Endothelial cell of umbilical vein (primary cell): ENCODE results near the gene SH3GL1. TPM values are rescaled to one million over a fixed set of nuclear protein-coding genes. Genes with fewer than 3 reads are reported as not detected.

Experiments used
- BruUV-seq: library from RNA; stranded (reverse); fragments of 400-500 nt; replicated peaks from 2 replicates; lab custom pipeline; 2021; lab: Mats Ljungman, UMichigan
- CTCF ChIA-PET: fragments of 300-600, 350-600 bp; sonication (Branson Sonifier 250); formaldehyde crosslinking; loops from one replicate; lab custom pipeline; 2021; ENCODE audit warnings: antibody characterized with exemption, inconsistent platforms; lab: Charles Lee
- POLR2A ChIA-PET: fragments of 300-600, 350-600 bp; sonication (Branson Sonifier 250); formaldehyde crosslinking; loops from one replicate; lab custom pipeline; 2021; ENCODE audit warnings: antibody characterized with exemption, inconsistent platforms; lab: Charles Lee
- DNase-seq: peaks from one replicate; pipeline ENCODE4 v3.0.0-alpha.2; 2011; ENCODE audit warnings: low read depth, low spot score
- FAIRE-seq: peaks from 2 replicates; lab custom pipeline; 2011; peaks lifted over from hg19 to GRCh38; lab: Jason Lieb, UNC
- H2AFZ ChIP-seq: 2 replicates; pipeline ENCODE4 v1.6.0; 2012; ENCODE audit warnings: low read depth, low read length, control low read depth, inconsistent platforms
- H3K27ac ChIP-seq: 2 replicates; pipeline ENCODE4 v1.5.1; 2011; ENCODE audit warnings: low read depth, mild to moderate bottlenecking, control low read depth, low read length, moderate library complexity; ENCODE audit not compliant: insufficient read depth
- H3K27me3 ChIP-seq, 2 experiments: 2 replicates each; pipeline versions ENCODE4 v1.6.0 to v1.6.1; 2011; ENCODE audit warnings: low read length in 2 of 2, mixed read lengths in 1 of 2; ENCODE audit not compliant: control insufficient read depth in 2 of 2, insufficient read depth in 2 of 2
- H3K36me3 ChIP-seq, 2 experiments: 2 replicates in 1 of 2; 3 replicates in 1 of 2; pipeline ENCODE4 v1.5.1; 2011; ENCODE audit warnings: low read length in 2 of 2, mild to moderate bottlenecking in 1 of 2, moderate library complexity in 1 of 2; ENCODE audit not compliant: control insufficient read depth in 2 of 2, insufficient read depth in 2 of 2; ENCODE audit errors: extremely low read depth in 1 of 2
- H3K4me1 ChIP-seq: 3 replicates; pipeline ENCODE4 v1.5.1; 2011; ENCODE audit warnings: mild to moderate bottlenecking, low read length; ENCODE audit not compliant: control insufficient read depth, insufficient read depth; ENCODE audit errors: extremely low read depth
- H3K4me2 ChIP-seq: 2 replicates; pipeline ENCODE4 v1.6.1; 2011; ENCODE audit warnings: low read length, control low read depth, mixed read lengths; ENCODE audit not compliant: insufficient read depth
- H3K4me3 ChIP-seq, 3 experiments: fragments of 200-600 bp in 1 of 3; sonication (generic), shearing (Covaris generic) in 1 of 3; replicated peaks in 1 of 3; 2 replicates each; pipeline ENCODE4 v1.5.1; 2011 to 2016; ENCODE audit warnings: control low read depth in 3 of 3, low read length in 3 of 3, mild to moderate bottlenecking in 2 of 3, inconsistent platforms in 1 of 3, low read depth in 1 of 3, moderate library complexity in 1 of 3; ENCODE audit not compliant: insufficient read depth in 1 of 3
- H3K79me2 ChIP-seq: 2 replicates; pipeline ENCODE4 v1.6.0; 2012; ENCODE audit warnings: low read length, inconsistent platforms; ENCODE audit not compliant: control insufficient read depth, insufficient read depth
- H3K9ac ChIP-seq: replicated peaks from 2 replicates; pipeline ENCODE3; 2011; ENCODE audit warnings: low read length, control low read depth; ENCODE audit not compliant: insufficient read depth; ENCODE audit errors: extremely low read depth
- H3K9me1 ChIP-seq: replicated peaks from 3 replicates; pipeline ENCODE4 v1.6.0; 2011; ENCODE audit warnings: mild to moderate bottlenecking, low read length; ENCODE audit not compliant: control insufficient read depth, insufficient read depth; ENCODE audit errors: extremely low read depth
- H3K9me3 ChIP-seq: replicated peaks from 2 replicates; pipeline ENCODE4 v1.5.1; 2012; ENCODE audit warnings: low read length, inconsistent platforms; ENCODE audit not compliant: control insufficient read depth, insufficient read depth
- H4K20me1 ChIP-seq: replicated peaks from 2 replicates; pipeline ENCODE3; 2011; ENCODE audit warnings: mild to moderate bottlenecking, low read length; ENCODE audit not compliant: control insufficient read depth, insufficient read depth; ENCODE audit errors: extremely low read depth
- EZH2 ChIP-seq: IDR thresholded peaks from 2 replicates; pipeline ENCODE4 v1.6.1; 2012; ENCODE audit warnings: borderline replicate concordance, low read depth, mild to moderate bottlenecking, moderate library complexity, low read length, inconsistent platforms; ENCODE audit not compliant: severe bottlenecking
- FOS ChIP-seq: IDR thresholded peaks from 2 replicates; pipeline ENCODE4 v1.6.1; 2011; ENCODE audit warnings: mild to moderate bottlenecking, low read length, moderate library complexity, borderline replicate concordance; ENCODE audit not compliant: insufficient read depth
- GATA2 ChIP-seq: IDR thresholded peaks from 2 replicates; pipeline ENCODE4 v1.7.0; 2011; ENCODE audit warnings: low read depth, mild to moderate bottlenecking, moderate library complexity, mixed read lengths, low read length; ENCODE audit not compliant: insufficient read length, insufficient read depth
- JUN ChIP-seq: IDR thresholded peaks from 2 replicates; pipeline ENCODE4 v1.6.1; 2011; ENCODE audit warnings: borderline replicate concordance, low read depth; ENCODE audit not compliant: insufficient read length, insufficient read depth
- MYC ChIP-seq: IDR thresholded peaks from one replicate; pipeline ENCODE4 v1.6.1; 2011; ENCODE audit warnings: mild to moderate bottlenecking, low read depth, low read length
- POLR2A ChIP-seq: IDR thresholded peaks from 2 replicates; pipeline ENCODE4 v1.6.1; 2012; ENCODE audit warnings: low read depth, mild to moderate bottlenecking, control low read depth, low read length
- POLR2AphosphoS5 ChIP-seq: IDR thresholded peaks from 2 replicates; pipeline ENCODE4 v1.6.1; 2012; ENCODE audit warnings: low read depth, mild to moderate bottlenecking, control low read depth, low read length, moderate library complexity; ENCODE audit not compliant: insufficient read depth
- dilution Hi-C: fragments of 300-500 bp; cut with MboI; formaldehyde crosslinking; loops from one replicate; pipeline ENCODE4 v1.15.0; 2019; ENCODE audit warnings: low sequenced_read_pairs; ENCODE audit not compliant: extremely low pct_ligation_motif_present
- intact Hi-C: fragments of 100-400 bp; cut with micrococcal nuclease; formaldehyde crosslinking; loops from one replicate; pipeline ENCODE4 v1.10.0; 2022
- polyA plus RNA-seq, 4 experiments: library from polyadenylated mRNA; depleted of rRNA in 3 of 4; stranded (reverse) in 3 of 4; unstranded in 1 of 4; fragments of >200 nt; gene quantifications; 2 replicates each; pipeline versions ENCODE4 v1.2.1 to v1.2.3, GENCODE V29; 2011 to 2012; ENCODE audit warnings: missing spikeins in 1 of 4
- total RNA-seq: library from RNA; stranded (reverse); gene quantifications from 2 replicates; pipeline ENCODE4 v1.2.3, GENCODE V29; 2021
- TF ChIP-seq, protein P1 (sequence below): IDR thresholded peaks from 2 replicates; pipeline ENCODE4 v1.6.1; 2011; ENCODE audit not compliant: insufficient read depth, insufficient read length
- TF ChIP-seq, protein P2 (sequence below), 2 donors: IDR thresholded peaks; 1 replicate in 1 of 2; 2 replicates in 1 of 2; pipeline ENCODE4 v1.5.1; 2011; ENCODE audit warnings: low read length in 2 of 2, mild to moderate bottlenecking in 2 of 2, moderate library complexity in 2 of 2, control low read depth in 1 of 2, inconsistent platforms in 1 of 2, low read depth in 1 of 2; ENCODE audit not compliant: insufficient read depth in 1 of 2; ENCODE audit errors: extremely low read depth in 1 of 2

Gene SH3GL1
- total and polyA plus RNA-seq, 2 donors (not counting 3 experiments of a cell fraction or from before 2014, with no cell fraction given): 143 to 145 TPM

DNA sequence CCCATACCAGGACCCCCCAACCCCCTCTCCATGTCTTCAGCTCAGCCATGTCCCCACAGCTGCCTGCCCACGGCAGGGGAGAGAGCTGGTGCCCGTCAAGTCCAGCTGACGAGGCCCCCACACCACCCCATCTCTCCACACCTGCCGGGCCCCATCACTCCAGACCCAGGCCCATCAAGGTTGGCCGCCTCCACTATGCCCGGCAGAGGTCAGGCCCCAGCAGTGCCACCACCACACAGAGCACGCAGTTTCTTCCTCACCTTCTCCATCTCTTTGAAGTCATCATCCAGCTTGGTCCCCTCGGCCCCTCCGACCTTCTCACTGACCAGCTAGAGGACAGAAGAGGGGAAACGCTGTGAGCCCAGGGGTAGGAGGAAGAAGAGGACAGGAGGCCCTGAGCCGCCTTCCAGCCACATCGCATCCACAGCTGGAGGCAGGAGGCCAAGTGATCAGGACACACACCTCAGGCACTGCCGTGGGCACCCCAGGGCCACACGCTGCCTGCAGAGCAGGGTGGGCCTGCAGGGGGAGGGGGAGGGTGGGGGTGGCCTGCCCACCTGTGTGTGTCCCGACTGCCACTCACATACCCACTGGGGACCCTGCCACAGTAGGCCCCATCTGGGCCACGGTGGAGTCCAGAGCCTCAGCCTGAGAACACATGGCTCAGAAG lies 33.5 kb downstream of the SH3GL1 start:
- intact Hi-C loops: no loop called here

DNA sequence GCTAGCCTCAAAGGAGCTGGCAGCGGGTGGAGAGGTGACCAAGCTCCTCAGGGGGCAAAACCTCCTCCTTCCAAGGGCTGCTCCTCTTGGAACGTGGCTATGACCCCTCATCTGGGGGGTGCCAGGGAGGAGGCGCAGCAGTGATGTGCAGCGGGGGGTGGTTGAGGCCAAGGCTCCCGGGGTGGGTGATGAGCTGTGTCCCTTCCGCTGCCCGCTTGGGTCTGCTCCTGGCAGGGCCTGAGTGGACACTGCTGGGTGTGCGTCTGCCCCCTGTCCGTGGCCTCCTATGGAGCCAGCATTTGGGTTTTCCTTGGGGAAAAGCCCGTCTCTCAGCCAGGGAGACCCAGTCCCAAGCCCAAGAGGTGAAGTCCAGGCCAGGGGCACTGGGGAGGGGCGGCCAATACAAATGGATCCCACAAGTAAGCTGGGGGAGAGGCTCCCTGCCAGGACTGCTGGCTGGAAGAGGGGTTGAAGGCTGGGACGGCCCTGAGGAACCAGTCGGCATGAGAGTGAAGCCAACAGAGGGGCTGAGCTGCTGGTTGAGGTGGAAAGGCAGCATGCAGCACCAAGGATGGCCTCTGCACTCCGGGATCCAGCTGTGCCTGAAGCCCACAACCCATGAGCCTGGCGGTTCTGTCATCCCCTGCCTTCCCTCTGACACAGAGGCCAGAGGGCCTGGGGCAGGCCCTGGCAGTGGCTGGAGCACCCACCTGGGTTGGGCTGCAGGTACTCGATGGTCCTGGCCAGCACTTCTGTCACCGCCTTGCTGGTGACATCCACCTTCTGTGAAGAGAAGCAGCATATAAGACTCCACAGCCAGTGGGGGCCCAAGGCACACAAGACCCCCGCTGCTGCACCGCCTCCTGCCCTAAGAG lies 34.3 kb downstream of the SH3GL1 start:
- peaks cover 5 to 57% of the 10 kb centered on the region in 2 experiments for H3K36me3 ChIP-seq
- dilution Hi-C loops (loop anchor here (10.0 kb wide), 1 partner anchor 49 kb away; no protein-coding TSS in a partner anchor), intact Hi-C loops (no loop called here)
- no peaks in the 10 kb centered on the region for H3K9me3 ChIP-seq
- no peak overlapping the region for H3K4me2 ChIP-seq
- FAIRE-seq (no peak), DNase-seq (no peak)
- no peak overlapping the region for H3K4me3 ChIP-seq
- no peak overlapping the region for H3K27ac ChIP-seq
- no peaks in the 10 kb centered on the region for H3K9me1 ChIP-seq
- no TSS peak for BruUV-seq
- POLR2A ChIA-PET: no interaction called here
- peaks cover 20% of the 10 kb centered on the region for H3K4me1 ChIP-seq
- no peak overlapping the region for H3K9ac ChIP-seq
- H4K20me1 ChIP-seq: no peaks in the 10 kb centered on the region
- TF ChIP-seq, protein P1, sequence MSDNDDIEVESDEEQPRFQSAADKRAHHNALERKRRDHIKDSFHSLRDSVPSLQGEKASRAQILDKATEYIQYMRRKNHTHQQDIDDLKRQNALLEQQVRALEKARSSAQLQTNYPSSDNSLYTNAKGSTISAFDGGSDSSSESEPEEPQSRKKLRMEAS: no peak
- TF ChIP-seq FOS: no peak
- TF ChIP-seq POLR2A: no peak
- TF ChIP-seq JUN: no peak
- no peak for TF ChIP-seq MYC
- TF ChIP-seq POLR2AphosphoS5: no peak
- TF ChIP-seq, protein P2, sequence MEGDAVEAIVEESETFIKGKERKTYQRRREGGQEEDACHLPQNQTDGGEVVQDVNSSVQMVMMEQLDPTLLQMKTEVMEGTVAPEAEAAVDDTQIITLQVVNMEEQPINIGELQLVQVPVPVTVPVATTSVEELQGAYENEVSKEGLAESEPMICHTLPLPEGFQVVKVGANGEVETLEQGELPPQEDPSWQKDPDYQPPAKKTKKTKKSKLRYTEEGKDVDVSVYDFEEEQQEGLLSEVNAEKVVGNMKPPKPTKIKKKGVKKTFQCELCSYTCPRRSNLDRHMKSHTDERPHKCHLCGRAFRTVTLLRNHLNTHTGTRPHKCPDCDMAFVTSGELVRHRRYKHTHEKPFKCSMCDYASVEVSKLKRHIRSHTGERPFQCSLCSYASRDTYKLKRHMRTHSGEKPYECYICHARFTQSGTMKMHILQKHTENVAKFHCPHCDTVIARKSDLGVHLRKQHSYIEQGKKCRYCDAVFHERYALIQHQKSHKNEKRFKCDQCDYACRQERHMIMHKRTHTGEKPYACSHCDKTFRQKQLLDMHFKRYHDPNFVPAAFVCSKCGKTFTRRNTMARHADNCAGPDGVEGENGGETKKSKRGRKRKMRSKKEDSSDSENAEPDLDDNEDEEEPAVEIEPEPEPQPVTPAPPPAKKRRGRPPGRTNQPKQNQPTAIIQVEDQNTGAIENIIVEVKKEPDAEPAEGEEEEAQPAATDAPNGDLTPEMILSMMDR (IDR thresholded peaks at IDR 0.05; ENCODE audit: extremely low read depth in 1 of 2, insufficient read depth in 1 of 2, low read depth in 1 of 2, low read length in 2 of 2): no peak
- no peak for TF ChIP-seq EZH2
- no peak for TF ChIP-seq GATA2
- CTCF ChIA-PET: interaction anchor here (0.9 to 1.7 kb wide), 4 partner anchors 9 to 99 kb away, joined by 3 to 6 read pairs (median 4); partner anchors contain the start of gene SH3GL1
- H3K27me3 ChIP-seq: no peaks in the 10 kb centered on the region
- H3K79me2 ChIP-seq: peaks cover 35% of the 10 kb centered on the region
- H2AFZ ChIP-seq: no peak overlapping the region

More for the DNA sequence above, 33.5 kb downstream of the SH3GL1 start:
- Histone ChIP-seq H4K20me1 (no peaks in the 10 kb centered on the region), H3K79me2 (peaks cover 43% of the 10 kb centered on the region), H3K9me1 (no peaks in the 10 kb centered on the region), H3K27ac (no peak overlapping the region), H3K4me3 (no peak overlapping the region), H3K4me2 (no peak overlapping the region), H2AFZ (no peak overlapping the region), H3K9ac (no peak overlapping the region), H3K9me3 (no peaks in the 10 kb centered on the region), H3K4me1 (peaks cover 20% of the 10 kb centered on the region), H3K36me3 (peaks cover 5 to 51% of the 10 kb centered on the region in 2 experiments), H3K27me3 (no peaks in the 10 kb centered on the region)
- no peak for DNase-seq
- TF ChIP-seq POLR2AphosphoS5: no peak
- no peak for TF ChIP-seq POLR2A
- POLR2A ChIA-PET: no interaction called here
- CTCF ChIA-PET: interaction anchor here (1.6 to 1.7 kb wide), 2 partner anchors 9 to 34 kb away, joined by 4 to 6 read pairs; partner anchors contain the start of gene SH3GL1
- FAIRE-seq: no peak
- BruUV-seq: no TSS peak
- dilution Hi-C loops: loop anchor here (10.0 kb wide), 1 partner anchor 48 kb away; no protein-coding TSS in a partner anchor
